Cardiac muscle cell (in vitro differentiated cells and primary cell): ENCODE results near the gene ARID3C. TPM values are rescaled to one million over a fixed set of nuclear protein-coding genes. Genes with fewer than 3 reads are reported as not detected.

Experiments
- DNase-seq, 2 donors: peaks; one replicate each; pipeline versions ENCODE4 v3.0.0 to v3.0.0-alpha.2; 2010 to 2017; ENCODE audit warnings: low read depth in 1 of 2, low spot score in 1 of 2
- H3K27ac ChIP-seq: fragments of 200-600 bp; sonication (generic); 2 replicates; pipeline ENCODE4 v1.5.1; 2016
- H3K27me3 ChIP-seq: fragments of 200-600 bp; sonication (generic); 2 replicates; pipeline ENCODE4 v1.6.0; 2016; ENCODE audit warnings: control low read depth
- H3K36me3 ChIP-seq: fragments of 200-600 bp; sonication (generic); 2 replicates; pipeline ENCODE4 v1.5.1; 2016; ENCODE audit warnings: control low read depth
- H3K4me1 ChIP-seq: fragments of 200-600 bp; sonication (generic); 2 replicates; pipeline ENCODE4 v1.8.1; 2017; ENCODE audit warnings: low read depth, mild to moderate bottlenecking, mixed run types
- H3K4me3 ChIP-seq: fragments of 200-600 bp; sonication (generic); 2 replicates; pipeline ENCODE4 v1.5.1; 2016; ENCODE audit warnings: mild to moderate bottlenecking
- H3K9me3 ChIP-seq: fragments of 200-600 bp; sonication (generic); 2 replicates; pipeline ENCODE4 v1.5.1; 2017; ENCODE audit warnings: low read depth, mild to moderate bottlenecking, control low read depth
- polyA plus RNA-seq: library from polyadenylated mRNA; unstranded; fragments of >200 nt; fragmentation: Nextera tagmentation; extraction: Ambion mirVana; gene quantifications from 2 replicates; pipeline ENCODE4 v1.2.1, GENCODE V29; 2016
- total RNA-seq: library from RNA; depleted of rRNA; stranded (reverse); fragments of >200 nt; gene quantifications from 2 replicates; pipeline ENCODE4 v1.2.3, GENCODE V29; 2016
- TF ChIP-seq, protein P1 (sequence below): IDR thresholded peaks from 2 replicates; pipeline ENCODE4 v1.5.1; 2012; ENCODE audit warnings: low read depth, mild to moderate bottlenecking, low read length

The ARID3C gene
- total and polyA plus RNA-seq, 2 experiments from 2014 or later = 0.27 to 1.4 TPM

DNA sequence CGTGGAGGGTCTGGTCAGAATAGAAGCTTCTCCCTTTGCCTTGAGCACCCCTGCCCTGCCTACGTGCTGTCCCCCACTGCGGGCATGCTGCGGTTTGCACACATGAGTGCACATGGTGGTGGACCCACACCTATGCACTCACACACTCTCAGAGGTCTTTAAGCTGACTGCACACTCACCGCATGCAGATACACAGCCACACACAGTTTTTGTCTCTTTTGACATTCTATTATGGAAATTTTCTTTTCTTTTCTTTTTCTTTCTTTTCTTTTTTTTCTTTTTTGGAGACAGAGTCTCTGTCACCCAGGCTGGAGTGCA, 584 bp upstream of the ARID3C start:
- peak overlapping the region; percentile 37 for H3K4me3 ChIP-seq
- no peak for DNase-seq
- peaks cover 71% of the 10 kb centered on the region for H3K27me3 ChIP-seq
- no peaks in the 10 kb centered on the region for H3K9me3 ChIP-seq
- no peaks in the 10 kb centered on the region for H3K36me3 ChIP-seq
- TF ChIP-seq, protein P1, sequence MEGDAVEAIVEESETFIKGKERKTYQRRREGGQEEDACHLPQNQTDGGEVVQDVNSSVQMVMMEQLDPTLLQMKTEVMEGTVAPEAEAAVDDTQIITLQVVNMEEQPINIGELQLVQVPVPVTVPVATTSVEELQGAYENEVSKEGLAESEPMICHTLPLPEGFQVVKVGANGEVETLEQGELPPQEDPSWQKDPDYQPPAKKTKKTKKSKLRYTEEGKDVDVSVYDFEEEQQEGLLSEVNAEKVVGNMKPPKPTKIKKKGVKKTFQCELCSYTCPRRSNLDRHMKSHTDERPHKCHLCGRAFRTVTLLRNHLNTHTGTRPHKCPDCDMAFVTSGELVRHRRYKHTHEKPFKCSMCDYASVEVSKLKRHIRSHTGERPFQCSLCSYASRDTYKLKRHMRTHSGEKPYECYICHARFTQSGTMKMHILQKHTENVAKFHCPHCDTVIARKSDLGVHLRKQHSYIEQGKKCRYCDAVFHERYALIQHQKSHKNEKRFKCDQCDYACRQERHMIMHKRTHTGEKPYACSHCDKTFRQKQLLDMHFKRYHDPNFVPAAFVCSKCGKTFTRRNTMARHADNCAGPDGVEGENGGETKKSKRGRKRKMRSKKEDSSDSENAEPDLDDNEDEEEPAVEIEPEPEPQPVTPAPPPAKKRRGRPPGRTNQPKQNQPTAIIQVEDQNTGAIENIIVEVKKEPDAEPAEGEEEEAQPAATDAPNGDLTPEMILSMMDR = no peak
- no peak overlapping the region for H3K27ac ChIP-seq
- H3K4me1 ChIP-seq = no peaks in the 10 kb centered on the region

DNA sequence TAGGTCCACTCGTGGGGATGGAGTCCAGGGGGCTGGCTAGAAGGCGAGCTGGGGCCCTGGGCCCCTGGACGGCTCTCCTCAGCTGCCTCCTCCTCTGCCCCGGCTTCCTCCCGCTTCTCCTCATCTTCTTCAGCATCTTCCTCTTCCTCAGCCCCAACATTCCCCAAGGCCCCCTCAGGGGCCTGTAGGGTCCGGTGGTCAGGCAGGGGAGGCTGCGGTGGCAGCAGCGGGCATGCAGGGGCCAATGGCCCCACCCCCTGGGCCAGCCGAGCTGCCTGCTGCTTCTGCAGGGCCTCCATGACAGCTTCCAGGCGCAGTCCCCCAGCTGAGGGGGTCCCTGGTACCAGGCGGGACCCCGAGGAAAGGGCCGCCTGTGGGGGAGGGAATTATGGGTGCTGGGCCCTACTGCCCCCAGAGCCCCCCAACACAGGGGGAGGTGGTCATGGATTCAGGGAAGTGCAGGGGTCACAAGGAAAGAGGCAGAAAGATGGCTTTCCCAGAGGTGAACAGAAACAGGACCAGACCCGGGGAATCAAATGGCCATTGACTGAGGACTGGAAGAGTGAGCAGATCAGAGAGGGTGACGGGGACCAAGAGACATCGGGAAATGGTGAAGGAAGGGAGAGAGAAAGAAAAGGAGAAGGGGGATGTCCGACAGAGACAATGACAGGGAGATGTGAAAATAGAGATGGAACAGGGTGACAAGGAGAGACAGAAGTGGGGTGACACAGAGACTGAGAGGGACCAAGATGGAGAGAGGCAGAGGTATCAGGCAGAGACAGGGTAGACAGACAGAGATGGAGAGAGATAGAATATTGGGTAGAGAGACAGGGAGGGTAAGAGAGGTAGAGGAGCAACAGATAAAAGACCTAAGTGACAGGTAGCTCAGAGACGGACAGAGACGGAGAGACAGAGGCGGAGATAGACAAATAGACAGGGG, 880 bp downstream of the ARID3C start:
- H3K36me3 ChIP-seq = no peaks in the 10 kb centered on the region
- DNase-seq = no peak
- H3K9me3 ChIP-seq = no peaks in the 10 kb centered on the region
- TF ChIP-seq, protein P1 = no peak
- H3K27ac ChIP-seq = no peak overlapping the region
- H3K4me1 ChIP-seq = no peaks in the 10 kb centered on the region
- peak overlapping the region; percentile 37 for H3K4me3 ChIP-seq
- H3K27me3 ChIP-seq = peaks cover 84% of the 10 kb centered on the region

DNA sequence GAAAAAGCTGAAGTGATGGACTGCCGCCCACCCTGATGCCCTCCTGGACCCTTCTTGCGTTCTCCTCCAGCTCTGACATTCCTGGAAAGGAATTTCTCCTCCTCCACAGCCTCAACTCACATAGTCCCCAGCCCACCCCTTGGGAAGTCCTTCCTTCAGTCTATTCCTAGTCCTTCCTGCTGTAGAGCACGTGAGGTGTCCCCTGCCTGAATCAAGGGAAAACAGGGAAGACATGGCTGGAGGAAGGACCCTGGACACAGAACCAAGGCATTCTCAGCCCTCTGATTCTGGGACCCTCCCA, 3.7 kb downstream of the ARID3C start:
- Histone ChIP-seq H3K36me3 (no peaks in the 10 kb centered on the region), H3K27me3 (peaks cover 69% of the 10 kb centered on the region), H3K4me3 (no peak overlapping the region), H3K27ac (no peak overlapping the region), H3K4me1 (no peaks in the 10 kb centered on the region), H3K9me3 (no peaks in the 10 kb centered on the region)
- TF ChIP-seq, protein P1 = no peak
- no peak for DNase-seq

DNA sequence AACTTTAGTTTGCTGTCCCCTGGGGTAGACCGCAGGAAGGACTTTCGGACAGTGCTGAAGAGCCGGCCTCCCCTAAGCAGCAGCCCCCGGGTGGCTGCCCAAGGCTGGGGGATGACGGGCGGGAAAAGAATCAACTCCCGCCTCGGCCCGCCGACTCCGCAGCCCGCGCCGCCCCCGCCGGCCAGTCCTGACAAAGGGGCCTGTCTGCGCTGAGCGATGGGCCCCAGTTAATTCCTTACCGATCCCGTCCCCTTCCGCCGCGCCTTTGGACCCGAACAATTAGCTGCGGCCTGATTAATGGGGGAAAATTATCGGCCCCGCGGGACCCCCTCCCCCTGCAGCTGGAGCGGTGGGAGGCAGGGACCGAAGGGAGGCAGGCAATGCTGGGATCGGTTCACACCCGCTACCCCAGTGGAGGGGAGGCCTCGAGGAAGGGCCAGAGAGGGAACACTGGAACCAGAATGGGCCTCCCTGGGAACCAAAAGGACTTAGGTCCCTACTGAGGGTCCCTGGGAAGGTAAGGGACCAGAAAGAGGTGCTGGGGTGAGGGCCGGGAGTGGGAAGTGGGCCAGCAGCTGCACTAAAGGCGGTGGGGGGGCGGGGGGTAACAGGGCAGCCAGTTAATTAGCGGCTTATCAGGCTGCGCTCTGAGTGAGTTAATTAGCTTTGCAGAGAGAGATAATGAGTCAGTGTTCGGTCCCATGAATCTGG, 4.2 kb downstream of the ARID3C start:
- Histone ChIP-seq H3K4me3 (no peak overlapping the region), H3K9me3 (no peaks in the 10 kb centered on the region), H3K27me3 (peaks cover 64% of the 10 kb centered on the region), H3K36me3 (no peaks in the 10 kb centered on the region), H3K4me1 (peaks cover 2% of the 10 kb centered on the region), H3K27ac (no peak overlapping the region)
- DNase-seq = no peak
- TF ChIP-seq, protein P1 = no peak

DNA sequence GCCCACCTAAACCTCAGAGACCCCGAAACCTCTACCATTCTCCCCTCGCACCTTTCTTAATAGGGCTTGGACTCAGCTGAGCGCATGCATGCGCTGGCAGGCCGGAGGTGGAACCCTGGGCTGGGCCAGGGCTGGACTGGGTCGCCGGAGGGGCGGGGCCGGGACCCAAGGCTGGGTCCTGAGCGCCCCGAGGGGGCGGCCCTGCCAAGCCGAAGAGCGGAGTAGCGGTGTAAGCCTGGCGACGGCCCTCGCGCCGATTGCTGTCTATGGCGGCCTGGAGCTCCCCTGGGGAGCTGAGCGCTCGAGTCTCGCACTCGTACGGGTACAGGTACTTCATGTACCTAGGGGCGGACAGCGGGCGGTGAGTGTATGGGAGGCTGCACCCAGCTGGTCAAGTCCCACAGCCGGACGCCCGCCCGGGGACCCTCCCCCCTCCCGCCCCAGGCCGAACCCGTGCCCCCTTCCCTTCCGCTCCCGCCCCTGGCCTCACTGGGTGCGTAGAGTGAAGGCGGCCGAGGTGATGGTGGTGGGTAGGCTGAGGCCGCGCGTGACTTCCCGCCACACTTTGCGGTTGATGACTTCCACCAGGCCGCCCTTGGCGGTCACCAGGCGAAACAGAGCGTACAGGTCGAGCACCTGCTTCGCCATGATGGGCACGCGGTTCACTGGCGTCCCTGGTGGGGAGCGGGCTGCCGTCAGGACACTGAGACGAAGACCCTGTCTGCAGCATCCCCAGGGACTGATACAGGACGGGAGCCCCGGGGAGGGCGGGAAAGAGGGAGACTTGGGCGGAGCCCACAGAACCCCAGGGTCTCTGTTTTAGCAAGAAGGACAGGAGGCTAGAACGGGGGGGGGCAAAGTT, 5.3 kb downstream of the ARID3C start:
- Histone ChIP-seq H3K4me1 (peaks cover 3% of the 10 kb centered on the region), H3K4me3 (no peak overlapping the region), H3K27me3 (peaks cover 54% of the 10 kb centered on the region), H3K9me3 (no peaks in the 10 kb centered on the region), H3K27ac (no peak overlapping the region), H3K36me3 (no peaks in the 10 kb centered on the region)
- DNase-seq = no peak
- TF ChIP-seq, protein P1 = no peak
